Ishikawa (cell line): ENCODE measurements around the gene HSCB.

Source experiments
- EP300 ChIP-seq: IDR thresholded peaks from 2 replicates; pipeline ENCODE4 v1.6.1; 2012; ENCODE audit warnings: borderline replicate concordance
- NFIC ChIP-seq: IDR thresholded peaks from 2 replicates; pipeline ENCODE4 v1.6.1; 2012
- YY1 ChIP-seq: IDR thresholded peaks from 2 replicates; pipeline ENCODE4 v1.6.1; 2012; ENCODE audit warnings: low read depth
- TF ChIP-seq, protein P1 (sequence below): IDR thresholded peaks from 2 replicates; pipeline ENCODE4 v1.6.1; 2012

DNA sequence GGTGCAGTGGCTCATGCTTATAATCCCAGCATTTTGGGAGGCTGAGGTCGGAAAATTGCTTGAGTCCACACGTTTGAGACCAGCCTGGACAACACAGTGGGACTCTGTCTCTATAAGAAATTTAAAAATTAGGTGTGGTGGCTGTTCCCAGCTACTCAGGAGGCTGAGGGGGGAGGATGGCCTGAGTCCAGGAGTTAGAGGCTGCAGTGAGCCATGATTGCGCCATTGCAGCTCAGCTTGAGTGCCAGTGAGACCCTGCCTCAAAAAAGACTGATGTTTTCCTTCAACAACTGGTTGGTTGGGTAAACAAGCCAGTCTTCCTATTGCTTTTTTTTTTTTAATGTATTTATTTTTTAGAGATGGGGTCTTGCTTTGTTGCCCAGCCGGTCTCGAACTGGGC is 49.3 kb downstream of the HSCB start:
- TF ChIP-seq NFIC, result no peak
- TF ChIP-seq EP300, result no peak
- no peak for TF ChIP-seq YY1
- TF ChIP-seq, protein P1, sequence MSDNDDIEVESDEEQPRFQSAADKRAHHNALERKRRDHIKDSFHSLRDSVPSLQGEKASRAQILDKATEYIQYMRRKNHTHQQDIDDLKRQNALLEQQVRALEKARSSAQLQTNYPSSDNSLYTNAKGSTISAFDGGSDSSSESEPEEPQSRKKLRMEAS, result no peak
